Gastrocnemius medialis (tissue), 4 donors: ENCODE results near the gene TPK1. TPM values are rescaled to one million over a fixed set of nuclear protein-coding genes. Genes with fewer than 3 reads are reported as not detected.
A peak's percentile ranks its signal among the peaks of the same experiment; 100 is the strongest.

Experiments used
- ATAC-seq, 2 donors: fragments of 150-250 bp; one replicate each; pipeline ENCODE4 v1.9.1; 2016
- DNase-seq, 2 donors: peaks; one replicate each; pipeline ENCODE4 v3.0.0-alpha.2; 2019
- H3K27ac ChIP-seq, 4 donors: fragments of 200-600 bp; sonication (generic); 1 replicate in 1 of 4; 2 replicates in 3 of 4; pipeline ENCODE4 v1.5.1; 2016 to 2018; ENCODE audit warnings: mild to moderate bottlenecking in 2 of 4, moderate library complexity in 1 of 4
- H3K27me3 ChIP-seq, 3 donors: fragments of 200-600 bp; sonication (generic) in 2 of 3; 1 replicate in 1 of 3; 2 replicates in 2 of 3; pipeline versions ENCODE4 v1.5.1 to v1.6.0; 2016 to 2019; ENCODE audit warnings: mild to moderate bottlenecking in 1 of 3, moderate library complexity in 1 of 3
- H3K36me3 ChIP-seq, 2 donors: fragments of 200-600 bp; sonication (generic) in 1 of 2; one replicate each; pipeline ENCODE4 v1.5.1; 2017 to 2018
- H3K4me1 ChIP-seq, 2 donors: fragments of 200-600 bp; sonication (generic) in 1 of 2; one replicate each; pipeline ENCODE4 v1.5.1; 2016 to 2017; ENCODE audit warnings: mild to moderate bottlenecking in 2 of 2
- H3K4me3 ChIP-seq, 4 donors: fragments of 200-600 bp; sonication (generic) in 3 of 4; 1 replicate in 1 of 4; 2 replicates in 3 of 4; pipeline ENCODE4 v1.5.1; 2016 to 2019; ENCODE audit warnings: mild to moderate bottlenecking in 2 of 4
- H3K9me3 ChIP-seq, 3 donors: fragments of 200-600 bp; sonication (generic) in 2 of 3; 1 replicate in 1 of 3; 2 replicates in 2 of 3; pipeline ENCODE4 v1.5.1; 2016 to 2019
- POLR2A ChIP-seq, 2 donors: fragments of 450-650 bp; IDR thresholded peaks; one replicate each; pipeline ENCODE4 v1.6.1; 2017; ENCODE audit warnings: antibody characterized with exemption in 2 of 2, mild to moderate bottlenecking in 2 of 2, moderate library complexity in 2 of 2
- in situ Hi-C, 4 donors: fragments of 200-750 bp; cut with MboI; loops; one replicate each; pipeline versions ENCODE4 v1.15.0 to v1.8.0; 2017; ENCODE audit warnings: low sequenced_read_pairs in 4 of 4
- intact Hi-C: fragments of 100-400 bp; cut with DNase I; formaldehyde crosslinking; loops from one replicate; pipeline ENCODE4 v1.15.1; 2023; ENCODE audit warnings: low total_unique reads
- total RNA-seq, 4 donors: library from RNA; depleted of rRNA; stranded (reverse); fragments of >200 nt; gene quantifications; one replicate each; pipeline versions ENCODE4 v1.1.0 to v1.2.3, GENCODE V29; 2016
- TF ChIP-seq, protein P1 (sequence below), 5 experiments: fragments of 450-650 bp in 3 of 5; fragments of 200-600 bp in 2 of 5; sonication (generic) in 2 of 5; IDR thresholded peaks in 4 of 5; conservative IDR thresholded peaks in 1 of 5; 1 replicate in 4 of 5; 2 replicates in 1 of 5; pipeline ENCODE4 v1.5.1; 2016 to 2019; ENCODE audit warnings: antibody characterized with exemption in 5 of 5, mild to moderate bottlenecking in 3 of 5, moderate library complexity in 3 of 5

The TPK1 gene
- total RNA-seq, 4 donors from 2014 or later = 2.0 to 6.9 (median 2.7) TPM

DNA sequence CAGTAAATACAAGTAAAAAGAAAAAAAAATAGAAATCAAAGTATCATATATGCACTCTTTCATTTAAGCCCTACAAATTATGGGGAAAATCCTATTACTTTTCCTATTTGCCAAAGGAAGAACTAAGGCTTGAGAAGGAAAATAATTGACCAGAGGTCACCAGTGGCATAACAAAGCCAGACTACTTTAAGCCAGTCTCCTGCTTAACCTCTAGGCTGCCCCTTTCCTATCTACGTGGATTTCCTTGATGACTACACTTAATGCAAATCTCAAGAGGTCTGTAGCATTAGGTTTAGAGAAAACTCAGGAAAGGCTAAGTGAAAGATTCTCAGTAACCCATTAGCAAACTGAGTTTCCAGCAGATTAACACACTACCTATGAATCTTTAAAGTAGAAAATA is 49.8 kb downstream of the TPK1 start:
- Histone ChIP-seq H3K27me3 (no peaks in the 10 kb centered on the region), H3K4me1 (peaks cover 0 to 12% of the 10 kb centered on the region in 2 donors), H3K4me3 (no peak overlapping the region), H3K9me3 (no peaks in the 10 kb centered on the region), H3K36me3 (no peaks in the 10 kb centered on the region), H3K27ac (no peak overlapping the region)
- intact Hi-C loops (no loop called here), in situ Hi-C loops (no loop called here)
- no peak for ATAC-seq
- DNase-seq = no peak
- TF ChIP-seq POLR2A (IDR thresholded peaks at IDR 0.05) = no peak
- TF ChIP-seq, protein P1, sequence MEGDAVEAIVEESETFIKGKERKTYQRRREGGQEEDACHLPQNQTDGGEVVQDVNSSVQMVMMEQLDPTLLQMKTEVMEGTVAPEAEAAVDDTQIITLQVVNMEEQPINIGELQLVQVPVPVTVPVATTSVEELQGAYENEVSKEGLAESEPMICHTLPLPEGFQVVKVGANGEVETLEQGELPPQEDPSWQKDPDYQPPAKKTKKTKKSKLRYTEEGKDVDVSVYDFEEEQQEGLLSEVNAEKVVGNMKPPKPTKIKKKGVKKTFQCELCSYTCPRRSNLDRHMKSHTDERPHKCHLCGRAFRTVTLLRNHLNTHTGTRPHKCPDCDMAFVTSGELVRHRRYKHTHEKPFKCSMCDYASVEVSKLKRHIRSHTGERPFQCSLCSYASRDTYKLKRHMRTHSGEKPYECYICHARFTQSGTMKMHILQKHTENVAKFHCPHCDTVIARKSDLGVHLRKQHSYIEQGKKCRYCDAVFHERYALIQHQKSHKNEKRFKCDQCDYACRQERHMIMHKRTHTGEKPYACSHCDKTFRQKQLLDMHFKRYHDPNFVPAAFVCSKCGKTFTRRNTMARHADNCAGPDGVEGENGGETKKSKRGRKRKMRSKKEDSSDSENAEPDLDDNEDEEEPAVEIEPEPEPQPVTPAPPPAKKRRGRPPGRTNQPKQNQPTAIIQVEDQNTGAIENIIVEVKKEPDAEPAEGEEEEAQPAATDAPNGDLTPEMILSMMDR (IDR thresholded peaks at IDR 0.05 in 4 of 5, conservative IDR thresholded peaks at IDR 0.05 in 1 of 5) = no peak

GRCh38 chr7:144785521-144785920 is 50.3 kb downstream of the TPK1 start:
- Histone ChIP-seq H3K27ac (no peak overlapping the region), H3K36me3 (no peaks in the 10 kb centered on the region), H3K4me3 (no peak overlapping the region), H3K9me3 (no peaks in the 10 kb centered on the region), H3K4me1 (peaks cover 0 to 12% of the 10 kb centered on the region in 2 donors), H3K27me3 (no peaks in the 10 kb centered on the region)
- no peak for ATAC-seq
- intact Hi-C loops = no loop called here
- TF ChIP-seq, protein P1 (IDR thresholded peaks at IDR 0.05 in 4 of 5, conservative IDR thresholded peaks at IDR 0.05 in 1 of 5) = no peak
- TF ChIP-seq POLR2A (IDR thresholded peaks at IDR 0.05) = no peak
- in situ Hi-C loops = no loop called here
- no peak for DNase-seq

DNA sequence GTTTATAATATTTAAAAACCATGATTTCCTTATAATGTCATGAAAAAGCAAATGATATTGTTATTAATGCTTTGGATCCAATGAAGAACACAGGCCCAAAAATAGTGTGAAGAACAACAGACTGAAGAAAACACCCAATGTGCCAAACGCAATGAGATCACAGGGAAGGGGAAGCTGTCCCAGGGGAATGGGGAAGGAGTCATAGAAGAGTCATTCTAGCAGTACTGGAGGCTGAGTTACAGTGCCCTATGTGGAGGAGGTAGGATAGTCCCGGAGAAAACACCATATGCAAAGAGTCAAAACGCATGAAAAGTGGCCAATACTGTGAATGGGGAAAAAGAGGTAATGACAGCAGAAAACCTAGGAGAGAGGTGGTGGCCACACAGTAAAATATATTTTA is 50.9 kb downstream of the TPK1 start:
- Histone ChIP-seq H3K36me3 (no peaks in the 10 kb centered on the region), H3K27me3 (no peaks in the 10 kb centered on the region), H3K4me1 (peaks cover 0 to 12% of the 10 kb centered on the region in 2 donors), H3K27ac (no peak overlapping the region), H3K4me3 (no peak overlapping the region), H3K9me3 (no peaks in the 10 kb centered on the region)
- ATAC-seq (peak; percentile 58 to 70), DNase-seq (peak; percentile 8 to 26)
- intact Hi-C loops (no loop called here), in situ Hi-C loops (no loop called here)
- TF ChIP-seq, protein P1 (IDR thresholded peaks at IDR 0.05 in 4 of 5, conservative IDR thresholded peaks at IDR 0.05 in 1 of 5) = no peak
- TF ChIP-seq POLR2A (IDR thresholded peaks at IDR 0.05) = no peak

DNA sequence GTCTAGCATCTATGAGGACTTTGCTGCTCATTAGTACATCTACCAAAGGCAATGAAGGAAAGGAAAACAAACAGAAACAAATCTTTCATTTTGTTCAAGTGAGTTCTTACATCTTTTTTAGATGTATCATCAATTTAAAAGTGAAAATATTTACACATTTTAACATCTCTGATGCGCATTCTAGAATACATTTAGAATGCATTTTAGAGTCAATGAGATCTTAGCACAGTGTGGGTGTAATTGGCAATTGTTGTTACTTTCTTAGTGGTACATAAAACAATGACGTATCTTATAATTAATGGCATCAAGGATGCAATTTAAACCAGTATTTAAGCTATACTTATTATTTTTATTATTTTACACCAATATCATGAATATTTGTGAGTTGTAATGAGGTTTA is 51.4 kb downstream of the TPK1 start:
- no peak overlapping the region for H3K27ac ChIP-seq
- in situ Hi-C loops = no loop called here
- no peak overlapping the region for H3K4me3 ChIP-seq

More for the DNA sequence above, 51.4 kb downstream of the TPK1 start:
- no peaks in the 10 kb centered on the region for H3K9me3 ChIP-seq
- no peak for DNase-seq
- no peaks in the 10 kb centered on the region for H3K27me3 ChIP-seq
- peaks cover 0 to 12% of the 10 kb centered on the region in 2 donors for H3K4me1 ChIP-seq
- TF ChIP-seq POLR2A (IDR thresholded peaks at IDR 0.05) = no peak
- TF ChIP-seq, protein P1 (IDR thresholded peaks at IDR 0.05 in 4 of 5, conservative IDR thresholded peaks at IDR 0.05 in 1 of 5) = no peak
- no peak for ATAC-seq
- intact Hi-C loops = no loop called here
- no peaks in the 10 kb centered on the region for H3K36me3 ChIP-seq
